Measurements from ENCODE around the gene KLF4.
"Not testable (repeated sequence)": the region's sequence is repeated elsewhere in the genome, so short reads cannot be mapped to it uniquely, and the experiment has no call there.

Gene KLF4

DNA sequence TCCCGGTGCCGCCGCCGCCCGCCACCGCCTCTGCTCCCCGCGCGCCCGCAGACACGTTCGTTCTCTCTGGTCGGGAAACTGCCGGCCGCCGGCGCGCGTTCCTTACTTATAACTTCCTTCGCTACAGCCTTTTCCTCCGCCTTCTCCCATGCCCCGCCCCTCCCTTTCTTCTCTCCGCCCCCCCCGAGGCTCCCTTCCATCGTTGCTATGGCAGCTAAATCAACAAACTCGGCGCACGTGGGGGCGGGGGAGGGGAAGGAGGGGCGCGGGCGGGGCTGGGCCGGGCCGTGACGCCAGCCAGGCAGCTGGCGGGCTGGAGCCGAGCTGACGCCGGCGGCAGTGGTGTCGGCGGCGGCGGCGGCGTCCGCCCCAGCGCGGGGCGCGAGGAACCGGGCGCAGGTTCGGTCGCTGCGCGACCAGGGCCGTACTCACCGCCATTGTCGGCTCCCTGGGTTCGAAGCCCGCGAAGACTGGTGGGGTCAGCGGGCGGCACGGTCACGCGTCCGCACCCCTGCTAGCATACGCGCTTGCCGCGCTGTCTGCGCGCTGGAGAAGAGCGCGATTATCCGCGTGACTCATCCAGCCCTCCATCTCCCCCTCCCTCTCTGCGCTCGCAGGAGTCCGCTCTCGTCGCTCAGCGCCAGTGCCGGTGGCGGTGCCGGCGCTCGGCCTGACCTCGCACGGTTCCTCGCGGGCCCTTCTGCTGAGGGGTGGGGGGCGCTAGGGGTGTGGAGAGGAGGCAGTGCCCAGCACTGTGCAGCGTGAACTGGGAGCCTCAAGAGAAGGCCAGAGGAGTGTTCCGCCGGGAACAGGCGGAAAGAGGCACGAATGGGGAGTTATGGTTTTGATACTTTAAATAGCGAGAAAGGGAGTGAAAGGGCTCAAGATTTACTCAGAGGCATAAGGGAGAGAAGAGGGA is at the start of gene KLF4:
Gene KLF4, minus strand, starts transcription at position 83 of the 919 bp plus-strand sequence. CDS start 597 bp downstream, outside the sequence.
- no peak for DNase-seq

DNA sequence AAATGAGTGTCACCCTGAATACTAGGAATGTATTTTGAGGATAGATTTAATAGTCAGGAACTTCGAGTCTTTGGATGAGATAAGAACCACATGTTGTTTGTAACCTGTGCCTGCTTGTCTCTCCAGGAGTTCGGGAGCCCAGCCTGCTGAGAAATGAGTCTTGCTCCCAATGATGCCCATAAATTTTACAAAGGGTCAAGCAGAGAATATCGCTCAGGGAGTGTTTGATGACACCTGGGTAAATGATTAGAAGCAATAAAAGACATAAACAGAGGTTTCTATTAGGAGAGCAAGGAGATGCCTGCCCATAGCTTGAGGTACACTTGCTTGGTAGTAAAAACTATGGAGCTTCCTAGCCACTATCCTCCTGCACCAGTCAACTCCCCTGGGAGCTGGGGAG is 46.9 kb upstream of the KLF4 start:
- no peak for DNase-seq

- no peak for DNase-seq
Observed at GRCh38 chr9:107534510-107535078, 45.0 kb upstream of the KLF4 start.

DNA sequence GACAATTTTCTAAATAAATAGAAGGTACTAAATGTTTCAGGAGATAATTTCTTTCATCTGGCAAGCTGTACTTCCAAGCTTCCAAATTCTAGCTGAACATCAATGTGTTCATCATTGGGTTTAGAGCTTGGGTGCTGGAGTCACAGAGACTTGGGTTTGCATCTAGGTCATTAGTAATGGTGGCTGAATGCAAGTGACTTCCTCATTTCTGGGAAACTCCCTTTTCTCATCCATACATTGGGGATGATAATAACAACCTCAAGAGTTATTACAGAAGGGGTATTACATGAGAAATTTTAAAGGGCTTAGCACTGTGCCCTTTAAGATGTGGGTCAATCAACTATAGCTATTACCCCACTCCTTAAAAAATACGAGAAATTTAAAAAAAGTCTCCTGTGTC is 41.1 kb upstream of the KLF4 start:
- no peak for DNase-seq

DNA sequence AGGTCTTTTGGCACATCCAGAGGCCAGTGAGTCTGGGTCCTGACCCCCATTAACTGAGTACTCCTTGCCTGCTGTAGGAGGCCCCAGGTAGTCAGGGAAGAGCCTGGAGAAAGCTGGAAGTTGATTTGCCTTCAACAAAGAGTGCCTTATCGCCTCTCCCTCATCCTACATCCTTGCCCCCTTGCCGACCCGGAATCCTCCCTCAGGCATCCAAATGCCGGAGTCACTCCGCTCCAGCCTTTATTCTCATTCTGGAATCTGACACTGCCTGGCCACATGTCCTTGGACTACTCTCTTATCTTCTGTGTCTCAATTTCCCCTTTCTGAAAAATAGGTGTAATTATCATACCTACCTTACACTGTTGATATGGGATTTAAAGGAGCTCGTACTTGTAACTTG is 39.1 kb upstream of the KLF4 start:
- no peak for DNase-seq

- no peak for DNase-seq
Observed at GRCh38 chr9:107523539-107523938, 34.0 kb upstream of the KLF4 start.

DNA sequence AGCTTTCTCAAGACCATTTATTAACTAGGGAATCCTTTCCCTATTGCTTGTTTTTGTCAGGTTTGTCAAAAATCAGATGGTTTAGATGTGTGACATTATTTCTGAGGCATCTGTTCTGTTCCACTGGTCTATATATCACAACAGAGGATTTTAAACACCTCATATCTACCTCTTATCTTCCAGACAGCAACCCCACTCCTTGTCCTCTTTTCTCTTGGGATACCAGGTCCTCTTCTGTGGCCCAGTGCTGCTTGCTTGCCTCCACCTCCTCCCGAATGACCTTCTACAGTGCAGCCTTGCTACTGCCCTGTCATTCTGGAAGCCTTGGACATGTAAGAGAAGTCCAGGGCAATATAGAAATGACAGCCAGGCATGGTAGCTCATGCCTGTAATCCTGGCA is 30.6 kb upstream of the KLF4 start:
- no peak for DNase-seq

DNA sequence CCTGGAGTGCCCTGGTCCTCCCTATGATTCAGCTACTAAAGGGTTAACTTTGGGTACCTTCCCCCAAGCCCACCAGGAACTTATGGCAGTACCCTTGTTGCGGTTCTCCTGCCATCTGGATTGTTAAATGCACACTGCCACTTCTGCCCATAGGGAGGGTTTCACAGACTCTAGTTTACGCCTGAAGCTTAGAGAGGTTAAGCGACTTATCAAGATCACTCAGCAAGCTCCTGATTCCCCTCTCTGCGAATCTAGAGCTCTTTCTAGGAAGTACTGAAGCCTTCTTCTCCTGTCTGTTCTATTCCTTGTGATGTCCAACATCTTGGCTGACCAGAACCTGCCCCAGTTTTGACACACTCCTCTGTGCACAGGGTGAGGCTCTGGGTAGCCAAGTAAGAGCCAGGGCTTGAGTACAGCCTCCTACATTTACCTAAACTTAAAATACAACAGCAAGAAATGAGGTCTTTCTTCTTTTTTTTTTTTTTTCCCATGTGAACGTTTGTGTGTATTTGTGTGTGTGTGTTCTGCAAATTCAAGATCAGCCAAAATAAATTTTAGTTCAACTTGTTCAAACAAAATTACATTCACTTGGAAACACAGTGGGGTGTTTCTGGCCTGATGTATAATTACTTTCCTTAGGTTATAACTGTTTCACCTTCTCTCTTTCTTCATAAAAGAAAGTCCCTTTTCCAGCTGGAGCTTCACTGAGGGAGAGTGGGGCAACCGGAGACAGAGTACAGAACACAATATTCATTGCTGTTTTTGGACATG is 28.7 kb upstream of the KLF4 start:
- DNase-seq = no peak

DNA sequence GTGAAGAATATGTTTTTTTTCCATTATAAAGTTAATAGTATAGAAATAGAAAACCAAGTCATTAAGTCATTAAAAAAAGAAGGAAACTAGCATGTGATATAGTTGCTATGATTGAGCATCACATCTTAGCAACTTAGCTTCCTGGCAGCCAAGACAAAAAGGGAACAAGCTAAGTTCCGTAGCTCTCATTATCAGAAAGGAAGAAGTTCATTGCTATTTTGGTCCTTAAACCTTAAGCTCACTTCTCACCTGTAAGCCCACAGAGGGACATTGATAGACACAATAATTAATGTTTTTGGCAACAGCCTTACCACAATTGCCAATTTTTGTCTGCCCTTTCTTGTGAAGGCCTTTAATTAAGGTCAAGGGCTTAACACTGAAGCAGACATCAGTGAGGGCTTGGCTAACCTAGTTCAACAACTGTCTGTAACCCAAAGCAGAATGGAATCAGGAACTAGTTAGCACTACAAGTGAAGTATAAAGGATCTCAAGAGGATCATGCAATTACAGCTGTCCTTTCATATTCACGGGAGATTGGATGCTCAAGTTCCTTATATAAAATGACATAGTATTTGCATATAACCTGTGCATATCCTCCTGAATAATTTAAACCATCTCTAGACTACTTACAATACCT is 24.0 kb upstream of the KLF4 start:
- DNase-seq = no peak

GRCh38 chr9:107504585-107505455 is 15.3 kb upstream of the KLF4 start:
- DNase-seq = no peak

DNA sequence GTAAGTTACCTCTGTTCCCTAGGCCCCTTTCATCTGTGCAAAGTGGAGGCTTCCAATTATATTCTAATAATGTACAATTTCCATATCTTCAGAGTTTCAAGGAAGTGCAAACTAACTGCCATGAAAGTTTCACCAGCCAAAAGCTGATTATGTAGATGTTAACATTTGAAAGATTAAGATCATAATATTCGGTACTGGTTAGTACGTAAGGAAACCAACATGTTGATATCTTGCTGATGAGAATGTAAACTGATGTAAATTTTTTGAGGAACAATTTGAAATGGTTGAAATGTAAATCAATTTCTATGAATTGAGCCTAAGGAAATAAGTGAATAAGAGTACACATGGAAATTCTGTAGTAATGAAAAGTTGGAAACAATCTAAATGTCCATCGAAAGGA is 12.9 kb upstream of the KLF4 start:
- no peak for DNase-seq

- DNase-seq = not testable (repeated sequence)
Observed at GRCh38 chr9:107500421-107501200, 11.0 kb upstream of the KLF4 start.

- no peak for DNase-seq
Observed at GRCh38 chr9:107496976-107497375, 7.4 kb upstream of the KLF4 start.

- no peak for DNase-seq
Observed at GRCh38 chr9:107492381-107492970, 2.9 kb upstream of the KLF4 start.

- DNase-seq = no peak
Observed at GRCh38 chr9:107491081-107492053, 1.8 kb upstream of the KLF4 start.

DNA sequence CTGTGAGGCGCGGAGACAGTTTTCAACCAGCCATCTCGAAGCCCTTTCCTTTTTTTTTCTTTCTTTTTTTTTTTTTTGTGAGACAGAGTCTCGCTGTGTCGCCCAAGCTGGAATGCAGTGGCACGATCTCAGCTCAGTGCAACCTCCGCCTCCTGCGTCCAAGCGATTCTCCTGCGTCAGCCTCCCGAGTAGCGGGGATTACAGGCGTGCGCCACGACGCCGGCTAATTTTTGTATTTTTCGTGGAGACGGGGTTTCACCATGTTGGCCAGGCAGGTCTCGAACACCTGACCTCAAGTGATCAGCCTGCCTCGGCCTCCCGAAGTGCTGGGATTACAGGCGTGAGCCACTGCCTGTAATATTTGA is 1.0 kb upstream of the KLF4 start:
- not testable (repeated sequence) for DNase-seq

- no peak for DNase-seq
Observed at GRCh38 chr9:107489144-107489673, 360 bp downstream of the KLF4 start.

GRCh38 chr9:107488375-107489143 is 1.0 kb downstream of the KLF4 start:
- no peak for DNase-seq
